ENCODE results near the gene TMEM208. TPM values are rescaled to one million over a fixed set of nuclear protein-coding genes. Genes with fewer than 3 reads are reported as not detected.

TMEM208 gene
- total RNA-seq, 1 donor from 2014 or later, result 24.5 TPM

DNA sequence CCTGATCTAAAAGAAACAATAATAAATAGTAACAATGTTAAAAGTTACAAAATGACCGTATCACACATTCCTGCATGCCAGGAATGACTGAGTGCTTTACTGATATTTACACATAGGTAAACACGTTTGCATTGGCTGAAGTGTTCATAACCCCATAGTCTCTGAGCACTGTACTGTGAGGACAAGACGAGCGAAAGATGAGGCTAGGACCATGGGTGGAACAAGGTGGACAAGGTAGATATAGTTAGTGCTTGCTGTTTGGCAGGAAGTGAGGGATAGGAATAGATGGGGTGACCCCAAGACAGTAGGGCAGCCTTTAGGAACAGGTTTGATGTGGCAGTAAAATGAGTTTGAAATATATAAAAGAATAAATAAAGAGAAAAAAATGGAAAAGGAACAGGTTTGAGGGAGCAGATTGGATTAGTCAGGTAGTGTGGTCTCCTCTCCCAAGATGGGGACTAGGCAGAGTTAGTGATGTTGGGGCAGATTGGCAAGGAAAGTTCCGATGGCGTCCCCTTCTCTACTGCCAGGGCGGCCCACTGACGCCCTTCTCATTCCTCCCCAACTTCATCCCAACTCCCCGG is 35.4 kb upstream of the TMEM208 start:
- H3K9me3 ChIP-seq (ENCODE audit: control insufficient read depth in 3 of 3, low read length in 3 of 3), result no peaks in the 10 kb centered on the region
- H3K36me3 ChIP-seq (ENCODE audit: control insufficient read depth in 3 of 3, insufficient read depth in 3 of 3, low read length in 3 of 3), result peaks cover 22 to 32% (median 28%) of the 10 kb centered on the region in 3 donors
- H3K4me1 ChIP-seq (ENCODE audit: control insufficient read depth in 3 of 3, insufficient read depth in 3 of 3, low read length in 3 of 3), result peaks cover 25 to 26% (median 25%) of the 10 kb centered on the region in 3 donors
- H3K9ac ChIP-seq (ENCODE audit: low read depth in 1 of 3, low read length in 3 of 3), result no peak overlapping the region
- H3K4me3 ChIP-seq (ENCODE audit: low read length in 3 of 3), result peak overlapping the region; percentile 61 to 95 (median 63)
- H3K27me3 ChIP-seq (ENCODE audit: control insufficient read depth in 3 of 3, insufficient read depth in 3 of 3, low read length in 3 of 3), result no peaks in the 10 kb centered on the region
- H3K27ac ChIP-seq (ENCODE audit: low read depth, low read length), result no peak overlapping the region

- Histone ChIP-seq H3K9me3 (ENCODE audit: control insufficient read depth in 3 of 3, low read length in 3 of 3) (no peaks in the 10 kb centered on the region), H3K27me3 (ENCODE audit: control insufficient read depth in 3 of 3, insufficient read depth in 3 of 3, low read length in 3 of 3) (no peaks in the 10 kb centered on the region), H3K27ac (ENCODE audit: low read depth, low read length) (peak within 1 kb of the TSS; percentile 70), H3K9ac (ENCODE audit: low read depth in 1 of 3, low read length in 3 of 3) (peak within 1 kb of the TSS; percentile 94 to 95 (median 95)), H3K4me1 (ENCODE audit: control insufficient read depth in 3 of 3, insufficient read depth in 3 of 3, low read length in 3 of 3) (peaks cover 25 to 27% (median 26%) of the 10 kb centered on the region in 3 donors), H3K36me3 (ENCODE audit: control insufficient read depth in 3 of 3, insufficient read depth in 3 of 3, low read length in 3 of 3) (peaks cover 29 to 38% (median 35%) of the 10 kb centered on the region in 3 donors), H3K4me3 (ENCODE audit: low read length in 3 of 3) (peak within 1 kb of the TSS; percentile 95 to 97 (median 97))
Observed at GRCh38 chr16:67191995-67192681, 34.8 kb upstream of the TMEM208 start, which contains the start of gene E2F4. TSS of gene E2F4 (plus strand) at chr16:67192155. CDS start at chr16:67192228, 73 bp downstream.

DNA sequence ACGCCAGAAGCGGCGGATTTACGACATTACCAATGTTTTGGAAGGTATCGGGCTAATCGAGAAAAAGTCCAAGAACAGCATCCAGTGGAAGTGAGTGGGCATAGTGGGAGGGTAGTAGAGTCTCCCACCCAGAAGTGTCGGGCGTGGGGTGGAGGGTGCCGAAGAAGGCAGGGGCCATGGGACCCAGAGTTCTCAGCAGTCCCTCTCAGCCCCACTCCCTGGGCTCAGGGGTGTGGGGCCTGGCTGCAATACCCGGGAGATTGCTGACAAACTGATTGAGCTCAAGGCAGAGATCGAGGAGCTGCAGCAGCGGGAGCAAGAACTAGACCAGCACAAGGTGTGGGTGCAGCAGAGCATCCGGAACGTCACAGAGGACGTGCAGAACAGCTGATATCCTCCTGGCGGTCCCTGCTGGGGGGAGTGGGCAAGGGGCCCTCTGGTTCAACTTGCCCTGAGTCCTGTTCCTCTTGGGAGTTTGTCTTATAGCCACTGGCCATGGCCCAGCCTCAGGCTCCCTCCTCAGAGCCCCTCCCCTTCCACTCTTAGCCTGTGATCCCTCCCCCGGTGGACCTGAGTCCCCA is 34.1 kb upstream of the TMEM208 start:
- Histone ChIP-seq H3K36me3 (ENCODE audit: control insufficient read depth in 3 of 3, insufficient read depth in 3 of 3, low read length in 3 of 3) (peaks cover 36 to 45% (median 42%) of the 10 kb centered on the region in 3 donors), H3K27ac (ENCODE audit: low read depth, low read length) (no peak overlapping the region), H3K27me3 (ENCODE audit: control insufficient read depth in 3 of 3, insufficient read depth in 3 of 3, low read length in 3 of 3) (no peaks in the 10 kb centered on the region), H3K9ac (ENCODE audit: low read depth in 1 of 3, low read length in 3 of 3) (peak overlapping the region; percentile 94 to 95 (median 95)), H3K4me3 (ENCODE audit: low read length in 3 of 3) (peak overlapping the region; percentile 95 to 97 (median 97)), H3K9me3 (ENCODE audit: control insufficient read depth in 3 of 3, low read length in 3 of 3) (no peaks in the 10 kb centered on the region), H3K4me1 (ENCODE audit: control insufficient read depth in 3 of 3, insufficient read depth in 3 of 3, low read length in 3 of 3) (peaks cover 27 to 34% (median 32%) of the 10 kb centered on the region in 3 donors)

- Histone ChIP-seq H3K4me3 (ENCODE audit: low read length in 3 of 3) (peak overlapping the region in 2 of 3 donors; percentile 97), H3K27me3 (ENCODE audit: control insufficient read depth in 3 of 3, insufficient read depth in 3 of 3, low read length in 3 of 3) (no peaks in the 10 kb centered on the region), H3K9ac (ENCODE audit: low read depth in 1 of 3, low read length in 3 of 3) (peak overlapping the region; percentile 94 to 95 (median 95)), H3K27ac (ENCODE audit: low read depth, low read length) (no peak overlapping the region), H3K9me3 (ENCODE audit: control insufficient read depth in 3 of 3, low read length in 3 of 3) (no peaks in the 10 kb centered on the region), H3K36me3 (ENCODE audit: control insufficient read depth in 3 of 3, insufficient read depth in 3 of 3, low read length in 3 of 3) (peaks cover 43 to 48% (median 47%) of the 10 kb centered on the region in 3 donors), H3K4me1 (ENCODE audit: control insufficient read depth in 3 of 3, insufficient read depth in 3 of 3, low read length in 3 of 3) (peaks cover 33 to 41% (median 34%) of the 10 kb centered on the region in 3 donors)
Observed at GRCh38 chr16:67193536-67193935, 33.4 kb upstream of the TMEM208 start.

- H3K9me3 ChIP-seq (ENCODE audit: control insufficient read depth in 3 of 3, low read length in 3 of 3), result no peaks in the 10 kb centered on the region
- no peak overlapping the region for H3K4me3 ChIP-seq (ENCODE audit: low read length in 3 of 3)
- no peaks in the 10 kb centered on the region for H3K27me3 ChIP-seq (ENCODE audit: control insufficient read depth in 3 of 3, insufficient read depth in 3 of 3, low read length in 3 of 3)
- H3K27ac ChIP-seq (ENCODE audit: low read depth, low read length), result no peak overlapping the region
- peak overlapping the region in 1 of 3 donors; percentile 94 for H3K9ac ChIP-seq (ENCODE audit: low read depth in 1 of 3, low read length in 3 of 3)
- H3K4me1 ChIP-seq (ENCODE audit: control insufficient read depth in 3 of 3, insufficient read depth in 3 of 3, low read length in 3 of 3), result peaks cover 34 to 41% (median 35%) of the 10 kb centered on the region in 3 donors
- peaks cover 44 to 48% (median 47%) of the 10 kb centered on the region in 3 donors for H3K36me3 ChIP-seq (ENCODE audit: control insufficient read depth in 3 of 3, insufficient read depth in 3 of 3, low read length in 3 of 3)
Observed at GRCh38 chr16:67194260-67194659, 32.7 kb upstream of the TMEM208 start.

GRCh38 chr16:67195676-67196075 is 31.3 kb upstream of the TMEM208 start:
- Histone ChIP-seq H3K4me1 (ENCODE audit: control insufficient read depth in 3 of 3, insufficient read depth in 3 of 3, low read length in 3 of 3) (peaks cover 34 to 41% (median 35%) of the 10 kb centered on the region in 3 donors), H3K36me3 (ENCODE audit: control insufficient read depth in 3 of 3, insufficient read depth in 3 of 3, low read length in 3 of 3) (peaks cover 44 to 48% (median 47%) of the 10 kb centered on the region in 3 donors), H3K9me3 (ENCODE audit: control insufficient read depth in 3 of 3, low read length in 3 of 3) (no peaks in the 10 kb centered on the region), H3K27ac (ENCODE audit: low read depth, low read length) (no peak overlapping the region), H3K27me3 (ENCODE audit: control insufficient read depth in 3 of 3, insufficient read depth in 3 of 3, low read length in 3 of 3) (no peaks in the 10 kb centered on the region), H3K4me3 (ENCODE audit: low read length in 3 of 3) (no peak overlapping the region), H3K9ac (ENCODE audit: low read depth in 1 of 3, low read length in 3 of 3) (no peak overlapping the region)

- H3K9ac ChIP-seq (ENCODE audit: low read depth in 1 of 3, low read length in 3 of 3), result peak overlapping the region in 1 of 3 donors; percentile 45
- H3K27ac ChIP-seq (ENCODE audit: low read depth, low read length), result no peak overlapping the region
- peaks cover 27 to 34% (median 29%) of the 10 kb centered on the region in 3 donors for H3K4me1 ChIP-seq (ENCODE audit: control insufficient read depth in 3 of 3, insufficient read depth in 3 of 3, low read length in 3 of 3)
- no peaks in the 10 kb centered on the region for H3K27me3 ChIP-seq (ENCODE audit: control insufficient read depth in 3 of 3, insufficient read depth in 3 of 3, low read length in 3 of 3)
- peaks cover 49 to 52% (median 51%) of the 10 kb centered on the region in 3 donors for H3K36me3 ChIP-seq (ENCODE audit: control insufficient read depth in 3 of 3, insufficient read depth in 3 of 3, low read length in 3 of 3)
- no peaks in the 10 kb centered on the region for H3K9me3 ChIP-seq (ENCODE audit: control insufficient read depth in 3 of 3, low read length in 3 of 3)
- H3K4me3 ChIP-seq (ENCODE audit: low read length in 3 of 3), result no peak overlapping the region
Observed at GRCh38 chr16:67196881-67197280, 30.0 kb upstream of the TMEM208 start.

DNA sequence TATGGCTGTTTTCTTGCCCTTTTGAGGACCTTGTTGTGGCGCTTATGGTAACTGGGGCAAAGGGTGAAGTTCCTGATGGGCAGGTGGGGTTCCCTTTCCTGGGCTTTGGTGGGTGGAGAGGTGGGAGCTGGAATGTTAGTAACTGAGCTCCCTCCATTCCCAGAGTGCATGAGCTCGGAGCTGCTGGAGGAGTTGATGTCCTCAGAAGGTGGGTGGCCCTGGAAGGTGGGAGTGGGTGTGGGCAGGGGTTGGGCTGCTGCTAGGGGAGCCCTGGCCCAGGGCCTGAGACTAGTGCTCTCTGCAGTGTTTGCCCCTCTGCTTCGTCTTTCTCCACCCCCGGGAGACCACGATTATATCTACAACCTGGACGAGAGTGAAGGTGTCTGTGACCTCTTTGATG is 29.2 kb upstream of the TMEM208 start:
- H3K4me3 ChIP-seq (ENCODE audit: low read length in 3 of 3), result no peak overlapping the region
- H3K4me1 ChIP-seq (ENCODE audit: control insufficient read depth in 3 of 3, insufficient read depth in 3 of 3, low read length in 3 of 3), result peaks cover 24 to 29% (median 24%) of the 10 kb centered on the region in 3 donors
- no peaks in the 10 kb centered on the region for H3K9me3 ChIP-seq (ENCODE audit: control insufficient read depth in 3 of 3, low read length in 3 of 3)
- H3K36me3 ChIP-seq (ENCODE audit: control insufficient read depth in 3 of 3, insufficient read depth in 3 of 3, low read length in 3 of 3), result peaks cover 49 to 56% (median 52%) of the 10 kb centered on the region in 3 donors
- no peaks in the 10 kb centered on the region for H3K27me3 ChIP-seq (ENCODE audit: control insufficient read depth in 3 of 3, insufficient read depth in 3 of 3, low read length in 3 of 3)
- peak overlapping the region in 1 of 3 donors; percentile 8 for H3K9ac ChIP-seq (ENCODE audit: low read depth in 1 of 3, low read length in 3 of 3)
- no peak overlapping the region for H3K27ac ChIP-seq (ENCODE audit: low read depth, low read length)

DNA sequence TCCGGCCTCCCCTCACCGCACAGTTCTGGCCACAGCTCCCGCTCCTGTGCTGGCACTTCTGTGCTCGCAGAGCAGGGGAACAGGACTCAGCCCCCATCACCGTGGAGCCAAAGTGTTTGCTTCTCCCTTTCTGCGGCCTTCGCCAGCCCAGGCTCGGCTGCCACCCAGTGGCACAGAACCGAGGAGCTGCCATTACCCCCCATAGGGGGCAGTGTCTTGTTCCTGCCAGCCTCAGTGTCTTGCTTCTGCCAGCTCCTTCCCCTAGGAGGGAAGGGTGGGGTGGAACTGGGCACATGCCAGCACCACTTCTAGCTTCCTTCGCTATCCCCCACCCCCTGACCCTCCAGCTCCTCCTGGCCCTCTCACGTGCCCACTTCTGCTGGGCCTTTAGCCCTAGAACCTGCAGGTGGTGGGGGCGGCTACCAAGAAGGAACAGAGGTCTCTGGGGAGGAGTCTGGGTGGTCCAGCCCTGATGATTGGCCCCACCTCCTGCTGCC is 28.6 kb upstream of the TMEM208 start:
- no peak overlapping the region for H3K4me3 ChIP-seq (ENCODE audit: low read length in 3 of 3)
- H3K36me3 ChIP-seq (ENCODE audit: control insufficient read depth in 3 of 3, insufficient read depth in 3 of 3, low read length in 3 of 3), result peaks cover 49 to 53% (median 50%) of the 10 kb centered on the region in 3 donors
- no peaks in the 10 kb centered on the region for H3K27me3 ChIP-seq (ENCODE audit: control insufficient read depth in 3 of 3, insufficient read depth in 3 of 3, low read length in 3 of 3)
- H3K9ac ChIP-seq (ENCODE audit: low read depth in 1 of 3, low read length in 3 of 3), result peak overlapping the region in 1 of 3 donors; percentile 8
- no peak overlapping the region for H3K27ac ChIP-seq (ENCODE audit: low read depth, low read length)
- no peaks in the 10 kb centered on the region for H3K9me3 ChIP-seq (ENCODE audit: control insufficient read depth in 3 of 3, low read length in 3 of 3)
- peaks cover 18 to 23% (median 18%) of the 10 kb centered on the region in 3 donors for H3K4me1 ChIP-seq (ENCODE audit: control insufficient read depth in 3 of 3, insufficient read depth in 3 of 3, low read length in 3 of 3)
